ENCODE measurements around the gene CD226.

- no peak for TF ChIP-seq POLR2AphosphoS5 (IDR thresholded peaks at IDR 0.05; ENCODE audit: borderline replicate concordance, low read depth, low read length)
- TF ChIP-seq EZH2 (IDR thresholded peaks at IDR 0.05): no peak
- TF ChIP-seq FOXP2 (optimal IDR thresholded peaks at IDR 0.05; ENCODE audit: control extremely low read depth, extremely low read length, insufficient read depth): no peak
Measured at GRCh38 chr18:69961718-69962117, 14.0 kb upstream of the CD226 start.
